HepG2 (cell line): ENCODE measurements around the gene USP19. TPM values are rescaled to one million over a fixed set of nuclear protein-coding genes. Genes with fewer than 3 reads are reported as not detected.

Experiments used
- FOXP1 ChIP-seq, 2 experiments: fragments of 450-650 bp in 1 of 2; IDR thresholded peaks; 2 replicates each; pipeline ENCODE4 v1.6.1; 2017 to 2018; ENCODE audit warnings: antibody characterized with exemption in 1 of 2
- HNF4G ChIP-seq, 2 experiments: sonication (generic) in 1 of 2; formaldehyde crosslinking in 1 of 2; IDR thresholded peaks; 2 replicates each; pipeline versions ENCODE4 v1.4.0 to v1.6.1; 2011 to 2020; ENCODE audit warnings: borderline replicate concordance in 2 of 2, low read depth in 2 of 2, mild to moderate bottlenecking in 2 of 2, low read length in 1 of 2, missing genetic modification reagents in 1 of 2, moderate library complexity in 1 of 2
- IRF2 ChIP-seq: IDR thresholded peaks from 2 replicates; pipeline ENCODE4 v1.6.1; 2018; ENCODE audit warnings: missing genetic modification reagents, missing compliant biosample characterization
- JUN ChIP-seq: sonication (generic); formaldehyde crosslinking; IDR thresholded peaks from 2 replicates; pipeline ENCODE4 v1.4.0; 2020; ENCODE audit warnings: mild to moderate bottlenecking, missing genetic modification reagents
- MTF2 ChIP-seq: sonication (generic); formaldehyde crosslinking; IDR thresholded peaks from 2 replicates; pipeline ENCODE4 v1.5.0; 2020; ENCODE audit warnings: missing genetic modification reagents, borderline replicate concordance
- NCOR1 ChIP-seq: fragments of 200-600 bp; sonication (generic); IDR thresholded peaks from 2 replicates; pipeline ENCODE4 v1.7.0; 2017; ENCODE audit warnings: antibody characterized with exemption, low read length, borderline replicate concordance
- PPARG ChIP-seq: conservative IDR thresholded peaks from 2 replicates; pipeline ENCODE4 v1.6.1; 2016; ENCODE audit warnings: missing biosample characterization, missing genetic modification reagents
- SKI ChIP-seq: fragments of 450-650 bp; IDR thresholded peaks from one replicate; pipeline ENCODE4 v1.6.1; 2018; ENCODE audit warnings: mild to moderate bottlenecking; ENCODE audit not compliant: partially characterized antibody
- SP5 ChIP-seq: IDR thresholded peaks from 2 replicates; pipeline ENCODE4 v1.6.1; 2016; ENCODE audit warnings: low read depth, borderline replicate concordance
- SPEN ChIP-seq: sonication (generic); formaldehyde crosslinking; IDR thresholded peaks from 2 replicates; pipeline ENCODE4 v1.5.1; 2020; ENCODE audit warnings: low read depth, mild to moderate bottlenecking, missing genetic modification reagents
- TOE1 ChIP-seq: sonication (generic); formaldehyde crosslinking; IDR thresholded peaks from 2 replicates; pipeline ENCODE4 v1.4.0; 2020; ENCODE audit warnings: mild to moderate bottlenecking, missing genetic modification reagents
- TRIM22 ChIP-seq: fragments of 450-650 bp; IDR thresholded peaks from 2 replicates; pipeline ENCODE4 v1.6.1; 2017
- U2AF2 ChIP-seq: fragments of 200-400 bp; formaldehyde crosslinking; IDR thresholded peaks from 2 replicates; pipeline ENCODE4 v1.6.1; 2017; ENCODE audit warnings: low read depth, mild to moderate bottlenecking, low read length
- ZBTB1 ChIP-seq: sonication (generic); formaldehyde crosslinking; IDR thresholded peaks from 2 replicates; pipeline ENCODE4 v1.4.0; 2020; ENCODE audit warnings: missing genetic modification reagents, borderline replicate concordance
- ZNF251 ChIP-seq: sonication (generic); formaldehyde crosslinking; IDR thresholded peaks from 2 replicates; pipeline ENCODE4 v1.9.0; 2021; ENCODE audit warnings: mild to moderate bottlenecking, missing genetic modification reagents
- ZNF281 ChIP-seq: sonication (generic); formaldehyde crosslinking; IDR thresholded peaks from 2 replicates; pipeline ENCODE4 v1.4.0; 2020; ENCODE audit warnings: missing genetic modification reagents, borderline replicate concordance
- ZNF329 ChIP-seq: sonication (generic); formaldehyde crosslinking; IDR thresholded peaks from 2 replicates; pipeline ENCODE4 v1.9.0; 2021; ENCODE audit warnings: low read depth, mild to moderate bottlenecking, missing genetic modification reagents
- ZNF615 ChIP-seq: sonication (generic); formaldehyde crosslinking; IDR thresholded peaks from 2 replicates; pipeline ENCODE4 v1.5.0; 2020; ENCODE audit warnings: mild to moderate bottlenecking, missing genetic modification reagents, borderline replicate concordance
- ZNF770 ChIP-seq: sonication (generic); formaldehyde crosslinking; IDR thresholded peaks from 2 replicates; pipeline ENCODE4 v1.5.0; 2020; ENCODE audit warnings: mild to moderate bottlenecking, missing genetic modification reagents
- ZNF776 ChIP-seq: sonication (generic); formaldehyde crosslinking; IDR thresholded peaks from 2 replicates; pipeline ENCODE4 v1.4.0; 2020; ENCODE audit warnings: mild to moderate bottlenecking, missing genetic modification reagents
- ZXDC ChIP-seq: sonication (generic); formaldehyde crosslinking; IDR thresholded peaks from 2 replicates; pipeline ENCODE4 v1.5.0; 2020; ENCODE audit warnings: mild to moderate bottlenecking, missing genetic modification reagents
- polyA plus RNA-seq, 8 experiments: library from polyadenylated mRNA; depleted of rRNA in 3 of 8; stranded (reverse) in 7 of 8; unstranded in 1 of 8; fragments of >200 nt; fragmentation: Illumina TruSeq in 4 of 8; extraction: Trizol in 4 of 8; gene quantifications; 2 replicates each; pipeline versions ENCODE4 v1.2.1 to v1.2.3, GENCODE V29; 2011 to 2016; ENCODE audit warnings: low read depth in 4 of 8, missing spikeins in 1 of 8, mixed read lengths in 1 of 8; ENCODE audit not compliant: insufficient read depth in 1 of 8
- total RNA-seq, 5 experiments: library from RNA; depleted of rRNA; stranded (reverse); fragments of >200 nt; fragmentation: Illumina TruSeq; extraction: Trizol; gene quantifications; 2 replicates each; pipeline ENCODE4 v1.2.3, GENCODE V29; 2016; ENCODE audit warnings: low read depth in 1 of 5

The USP19 gene
- total and polyA plus RNA-seq, 2 of the 13 experiments (the other 11 are each of a cell fraction or from before 2014, with no cell fraction given): 28.3 to 31.7 TPM

GRCh38 chr3:49166752-49167556, 46.3 kb upstream of the USP19 start (continued):
- peak; percentile 75 for TF ChIP-seq HNF4G (IDR thresholded peaks at IDR 0.05; ENCODE audit: borderline replicate concordance, low read depth, low read length)
- TF ChIP-seq HNF4G (CRISPR knock-in tag; IDR thresholded peaks at IDR 0.05; ENCODE audit: borderline replicate concordance, low read depth): no peak
- TF ChIP-seq JUN (CRISPR knock-in tag): no peak
- no peak for TF ChIP-seq ZBTB1 (CRISPR knock-in tag)
- TF ChIP-seq TOE1 (CRISPR knock-in tag): no peak
- no peak for TF ChIP-seq ZNF776
- peak; percentile 42; the same call in 1 of the 2 replicates for TF ChIP-seq SPEN (CRISPR knock-in tag)
- no peak for TF ChIP-seq SP5 (CRISPR knock-in tag)
- TF ChIP-seq ZNF615 (CRISPR knock-in tag): no peak
- no peak for TF ChIP-seq PPARG (CRISPR knock-in tag)
- TF ChIP-seq ZXDC (CRISPR knock-in tag): no peak
- TF ChIP-seq IRF2 (CRISPR knock-in tag): no peak
- TF ChIP-seq MTF2 (CRISPR knock-in tag): no peak
- peak; percentile 43; the same call in 1 of the 2 replicates for TF ChIP-seq NCOR1
- no peak for TF ChIP-seq ZNF329 (CRISPR knock-in tag)
- TF ChIP-seq FOXP1 (IDR thresholded peaks at IDR 0.05): no peak
- no peak for TF ChIP-seq FOXP1 (CRISPR knock-in tag; IDR thresholded peaks at IDR 0.05)
- no peak for TF ChIP-seq ZNF770 (CRISPR knock-in tag)
- no peak for TF ChIP-seq TRIM22
- TF ChIP-seq ZNF251 (CRISPR knock-in tag): no peak
- TF ChIP-seq U2AF2: no peak
- no peak for TF ChIP-seq SKI
- no peak for TF ChIP-seq ZNF281 (CRISPR knock-in tag)
